Calu3 (cell line): Measurements from ENCODE around the gene SV2B. TPM values are rescaled to one million over a fixed set of nuclear protein-coding genes. Genes with fewer than 3 reads are reported as not detected.

Experiments
- BruUV-seq: library from RNA; stranded (reverse); fragments of 400-500 nt; replicated peaks from 2 replicates; lab custom pipeline; 2021; lab: Mats Ljungman, UMichigan
- CTCF ChIA-PET: fragments of 300-600 bp; sonication (Branson Sonifier 250); formaldehyde crosslinking; loops from one replicate; lab custom pipeline; 2022; ENCODE audit warnings: antibody characterized with exemption; lab: Charles Lee
- DNase-seq: peaks from one replicate; pipeline ENCODE4 v3.0.0; 2022
- H3K27ac Mint-ChIP-seq: one replicate; pipeline ENCODE4 v1.8.0; 2022; ENCODE audit warnings: mixed read lengths; ENCODE audit not compliant: unreplicated experiment
- H3K27me3 Mint-ChIP-seq: one replicate; pipeline ENCODE4 v1.8.0; 2022; ENCODE audit warnings: mixed read lengths; ENCODE audit not compliant: unreplicated experiment
- H3K36me3 Mint-ChIP-seq: one replicate; pipeline ENCODE4 v1.8.0; 2022; ENCODE audit warnings: mild to moderate bottlenecking, moderate library complexity, mixed read lengths; ENCODE audit not compliant: insufficient read depth, unreplicated experiment
- H3K4me1 Mint-ChIP-seq: one replicate; pipeline ENCODE4 v1.8.0; 2022; ENCODE audit warnings: mild to moderate bottlenecking, low read depth, mixed read lengths; ENCODE audit not compliant: unreplicated experiment
- H3K4me3 Mint-ChIP-seq: one replicate; pipeline ENCODE4 v1.8.0; 2022; ENCODE audit warnings: mild to moderate bottlenecking, low read depth, moderate library complexity, mixed read lengths; ENCODE audit not compliant: unreplicated experiment
- H3K9me3 Mint-ChIP-seq: one replicate; pipeline ENCODE4 v1.8.0; 2022; ENCODE audit warnings: low read depth, mixed read lengths; ENCODE audit not compliant: unreplicated experiment
- CTCF ChIP-seq: fragments of 200-600 bp; IDR thresholded peaks from one replicate; pipeline ENCODE4 v1.8.0; 2022; ENCODE audit warnings: antibody characterized with exemption; ENCODE audit not compliant: unreplicated experiment
- intact Hi-C: fragments of 100-400 bp; cut with micrococcal nuclease; formaldehyde crosslinking; loops from one replicate; pipeline ENCODE4 v1.10.0; 2022; ENCODE audit not compliant: unreplicated experiment
- total RNA-seq: library from RNA; stranded (reverse); gene quantifications from 2 replicates; pipeline ENCODE4 v1.2.3, GENCODE V29; 2022

SV2B gene
- total RNA-seq, 1 experiment from 2014 or later = 2.2 TPM

- no peaks in the 10 kb centered on the region for H3K9me3 Mint-ChIP-seq
- H3K27ac Mint-ChIP-seq = no peak overlapping the region
- peaks cover 9% of the 10 kb centered on the region for H3K4me1 Mint-ChIP-seq
- no peaks in the 10 kb centered on the region for H3K36me3 Mint-ChIP-seq
- H3K4me3 Mint-ChIP-seq = no peak overlapping the region
- CTCF ChIA-PET = no interaction called here
- BruUV-seq = no TSS peak
- no peak for DNase-seq
- intact Hi-C loops = no loop called here
- no peak for TF ChIP-seq CTCF
- no peaks in the 10 kb centered on the region for H3K27me3 Mint-ChIP-seq
Observed at GRCh38 chr15:91124132-91124531, 24.1 kb downstream of the SV2B start.

- no peaks in the 10 kb centered on the region for H3K27me3 Mint-ChIP-seq
Observed at GRCh38 chr15:91125162-91125561, 25.1 kb downstream of the SV2B start.

GRCh38 chr15:91126080-91126479 lies 26.0 kb downstream of the SV2B start:
- Mint-ChIP-seq H3K27ac (no peak overlapping the region), H3K4me1 (peaks cover 9% of the 10 kb centered on the region), H3K36me3 (no peaks in the 10 kb centered on the region), H3K27me3 (no peaks in the 10 kb centered on the region), H3K9me3 (no peaks in the 10 kb centered on the region), H3K4me3 (no peak overlapping the region)
- no peak for TF ChIP-seq CTCF
- CTCF ChIA-PET = no interaction called here
- BruUV-seq = no TSS peak
- DNase-seq = peak; percentile 45
- intact Hi-C loops = no loop called here

More at GRCh38 chr15:91125162-91125561, 25.1 kb downstream of the SV2B start:
- CTCF ChIA-PET = no interaction called here
- H3K4me1 Mint-ChIP-seq = peaks cover 9% of the 10 kb centered on the region
- H3K9me3 Mint-ChIP-seq = no peaks in the 10 kb centered on the region
- no peak for DNase-seq
- no peak overlapping the region for H3K4me3 Mint-ChIP-seq
- H3K36me3 Mint-ChIP-seq = no peaks in the 10 kb centered on the region
- no TSS peak for BruUV-seq
- H3K27ac Mint-ChIP-seq = no peak overlapping the region
- TF ChIP-seq CTCF = no peak
- intact Hi-C loops = no loop called here

- DNase-seq = no peak
- CTCF ChIA-PET = interaction anchor here (0.9 to 1.5 kb wide), 2 partner anchors 11 to 14 kb away, joined by 5 to 6 read pairs; no protein-coding TSS in a partner anchor
- no peaks in the 10 kb centered on the region for H3K36me3 Mint-ChIP-seq
- no peaks in the 10 kb centered on the region for H3K27me3 Mint-ChIP-seq
- no peak overlapping the region for H3K4me3 Mint-ChIP-seq
- H3K4me1 Mint-ChIP-seq = peaks cover 9% of the 10 kb centered on the region
- intact Hi-C loops = no loop called here
- H3K27ac Mint-ChIP-seq = no peak overlapping the region
- no TSS peak for BruUV-seq
- TF ChIP-seq CTCF = no peak
- H3K9me3 Mint-ChIP-seq = no peaks in the 10 kb centered on the region
Observed at GRCh38 chr15:91127236-91127955, 27.3 kb downstream of the SV2B start.
